Heart right ventricle (tissue), 16 donors: Measurements from ENCODE around the gene SPOCD1. TPM values are rescaled to one million over a fixed set of nuclear protein-coding genes. Genes with fewer than 3 reads are reported as not detected.

Experiments
- ATAC-seq, 8 donors: fragments of 200-7000 bp; cut with Tn5 transposase; one replicate each; pipeline ENCODE4 v1.9.1; 2020; ENCODE audit warnings: mild to moderate bottlenecking in 8 of 8, moderate library complexity in 8 of 8, moderate number of reproducible peaks in 1 of 8
- DNase-seq, 2 donors: peaks; one replicate each; pipeline ENCODE4 v3.0.0-alpha.2; 2020
- H3K27ac ChIP-seq, 10 donors: fragments of 200-600 bp; sonication (generic) in 2 of 10; one replicate each; pipeline versions ENCODE4 v1.5.0 to v1.8.0; 2020 to 2022; ENCODE audit warnings: mild to moderate bottlenecking in 3 of 10
- H3K27me3 ChIP-seq, 7 donors: fragments of 200-600 bp; one replicate each; pipeline ENCODE4 v1.8.0; 2021 to 2022; ENCODE audit warnings: mild to moderate bottlenecking in 2 of 7
- H3K36me3 ChIP-seq, 9 donors: fragments of 200-600 bp; sonication (generic) in 1 of 9; one replicate each; pipeline versions ENCODE4 v1.5.0 to v1.8.0; 2020 to 2022; ENCODE audit warnings: mild to moderate bottlenecking in 2 of 9
- H3K4me1 ChIP-seq, 9 donors: fragments of 200-600 bp; sonication (generic) in 1 of 9; one replicate each; pipeline versions ENCODE4 v1.5.0 to v1.8.0; 2020 to 2022; ENCODE audit warnings: mild to moderate bottlenecking in 4 of 9
- H3K4me3 ChIP-seq, 10 donors: fragments of 200-600 bp; sonication (generic) in 2 of 10; one replicate each; pipeline versions ENCODE4 v1.5.0 to v1.8.0; 2020 to 2022; ENCODE audit warnings: mild to moderate bottlenecking in 7 of 10, moderate library complexity in 2 of 10
- H3K9me3 ChIP-seq, 11 donors: fragments of 200-600 bp in 10 of 11; sonication (generic) in 2 of 11; one replicate each; pipeline versions ENCODE4 v1.5.0 to v1.8.0; 2013 to 2022; ENCODE audit warnings: mild to moderate bottlenecking in 2 of 11, control low read depth in 1 of 11, moderate library complexity in 1 of 11
- CTCF ChIP-seq, 9 donors: fragments of 200-600 bp; sonication (generic) in 2 of 9; IDR thresholded peaks; one replicate each; pipeline versions ENCODE4 v1.5.0 to v1.8.0; 2021 to 2022; ENCODE audit warnings: antibody characterized with exemption in 9 of 9, mild to moderate bottlenecking in 5 of 9, moderate library complexity in 1 of 9
- whole genome bisulfite sequencing, 2 donors: extraction: QIAGEN DNeasy Blood & Tissue Kit; methylation state at CpG; one replicate each; pipeline ENCODE4 v1.1.7; 2013; ENCODE audit warnings: inconsistent platforms in 1 of 2; 5-methylcytosine and 5-hydroxymethylcytosine counted together
- intact Hi-C, 10 donors: fragments of 100-400 bp; cut with DNase I; formaldehyde crosslinking; loops; one replicate each; pipeline versions ENCODE4 v1.11.1 to v1.14.2; 2022
- polyA plus RNA-seq, 2 donors: library from polyadenylated mRNA; stranded (reverse); fragments of 200-250 nt; gene quantifications; one replicate each; pipeline ENCODE4 v1.2.3, GENCODE V29; 2013
- total RNA-seq, 10 donors: library from RNA; stranded (reverse); fragmentation: NEBNext Ultra II Directional in 3 of 10; extraction: Animal tissue kit (Norgen Biotek cat#: 25700) in 3 of 10; gene quantifications; one replicate each; pipeline versions ENCODE4 v1.2.1 to v1.2.4, GENCODE V29; 2021 to 2023
- donor health status: Arrhythmogenic right ventricular cardiomyopathy.
- donor health status: ischemic (EF 13 %, LVEDD 7.1; RV severe dilation, severe dysfunction).
- donor health status: healthy with polysubstance abuse.
- donor health status: DM: no; HTN: yes; CAD: no.
- donor health status: DM: no; HTN: no; CAD: no.
- donor health status: ischemic (EF 25% LVEDD 6.9; RV normal size, moderate dysfunction).
- donor health status: ischemic (EF 25% LVEDD 5.7; RV mildly dilated, moderate dysfunction).
- donor health status: healthy.
- donor health status: DM: yes; HTN: yes; CAD: no.
- donor health status: Ischemic cardiomyopathy.
- donor health status: ischemic (EF 35%, LVEDD 5.7; RV mildly dilated, moderate dysfunction).
- donor health status: nonischemic (EF 11% LVEDD 7.7; RV severe dilation, severe dysfunction).
- donor health status: DM: yes; HTN: yes; CAD: no.
- donor health status: PGD.
- donor health status: ischemic (EF 29% LVEDD 5.4; RV normal size, mild dysfunction).
- donor health status: nonischemic (EF 23%, LVEDD 6.1; RV moderate dilation, normal function).

Gene SPOCD1
- total and polyA plus RNA-seq, 12 donors: 0.12 to 1.2 (median 0.41) TPM; not detected in 8

- Histone ChIP-seq H3K36me3 (no peaks in the 10 kb centered on the region), H3K4me1 (peaks cover 0 to 5% (median 0%) of the 10 kb centered on the region in 9 donors), H3K9me3 (no peaks in the 10 kb centered on the region), H3K4me3 (no peak overlapping the region), H3K27ac (no peak overlapping the region), H3K27me3 (no peaks in the 10 kb centered on the region)
- intact Hi-C loops: no loop called here
- DNase-seq (no peak), ATAC-seq (peak in 1 of 8 donors; percentile 47)
- TF ChIP-seq CTCF (IDR thresholded peaks at IDR 0.05): no peak
- WGBS, 2 donors: 63 to 74% methylated on average over 2 of the region's 2 CpGs
Measured at GRCh38 chr1:31843506-31843905, 27.7 kb upstream of the SPOCD1 start.

- Histone ChIP-seq H3K27me3 (peaks cover 0 to 9% (median 0%) of the 10 kb centered on the region in 7 donors), H3K36me3 (no peaks in the 10 kb centered on the region), H3K9me3 (no peaks in the 10 kb centered on the region), H3K4me1 (no peaks in the 10 kb centered on the region), H3K4me3 (no peak overlapping the region), H3K27ac (no peak overlapping the region)
- ATAC-seq (no peak), DNase-seq (no peak)
- 83 to 84% methylated on average over 6 of the region's 6 CpGs for WGBS, 2 donors
- intact Hi-C loops: no loop called here
- no peak for TF ChIP-seq CTCF (IDR thresholded peaks at IDR 0.05)
Measured at GRCh38 chr1:31839662-31840343, 24.0 kb upstream of the SPOCD1 start.

- no peak for TF ChIP-seq CTCF (IDR thresholded peaks at IDR 0.05)
- no peak for DNase-seq
- Histone ChIP-seq H3K4me3 (no peak overlapping the region), H3K4me1 (peaks cover 0 to under 1% (median 0%) of the 10 kb centered on the region in 9 donors), H3K27me3 (peaks cover 0 to 9% (median 0%) of the 10 kb centered on the region in 7 donors), H3K27ac (no peak overlapping the region), H3K9me3 (no peaks in the 10 kb centered on the region), H3K36me3 (no peaks in the 10 kb centered on the region)
- intact Hi-C loops: no loop called here
- WGBS, 2 donors: 88 to 90% methylated on average over 9 of the region's 9 CpGs
- ATAC-seq: no peak
Measured at GRCh38 chr1:31837451-31838158, 21.8 kb upstream of the SPOCD1 start.

GRCh38 chr1:31836638-31837037 lies 20.8 kb upstream of the SPOCD1 start:
- H3K27ac ChIP-seq: no peak overlapping the region
- no peaks in the 10 kb centered on the region for H3K9me3 ChIP-seq
- H3K4me1 ChIP-seq: peaks cover 0 to 5% (median 0%) of the 10 kb centered on the region in 9 donors
- H3K4me3 ChIP-seq: no peak overlapping the region
- DNase-seq (no peak), ATAC-seq (no peak)
- peaks cover 0 to 9% (median 0%) of the 10 kb centered on the region in 7 donors for H3K27me3 ChIP-seq
- 82 to 90% methylated on average over 5 of the region's 5 CpGs for WGBS, 2 donors
- intact Hi-C loops: no loop called here
- no peak for TF ChIP-seq CTCF (IDR thresholded peaks at IDR 0.05)
- no peaks in the 10 kb centered on the region for H3K36me3 ChIP-seq
